Right forelimb (tissue), 1 donor: ENCODE data around the gene ABTB2.
A peak's percentile ranks its signal among the peaks of the same experiment; 100 is the strongest.
"Not testable (repeated sequence)": the region's sequence is repeated elsewhere in the genome, so short reads cannot be mapped to it uniquely, and the experiment has no call there.

Experiments used
- DNase-seq: peaks from one replicate; pipeline ENCODE4 v3.0.0-alpha.2; 2018

The ABTB2 gene

GRCh38 chr11:34357701-34358257, at the start of gene ABTB2:
ABTB2 (minus strand) TSS chr11:34358010.
- DNase-seq, result peak; percentile 98

GRCh38 chr11:34407121-34407813, 49.5 kb upstream of the ABTB2 start:
- DNase-seq, result no peak

GRCh38 chr11:34406413-34406812, 48.6 kb upstream of the ABTB2 start:
- DNase-seq, result no peak

GRCh38 chr11:34405079-34405858, 47.5 kb upstream of the ABTB2 start:
- DNase-seq, result no peak

- DNase-seq, result no peak
These were observed 46.5 kb upstream of the ABTB2 start for GRCh38 chr11:34404280-34404679.

GRCh38 chr11:34403431-34403830, 45.6 kb upstream of the ABTB2 start:
- DNase-seq, result no peak

- DNase-seq, result no peak
These were observed 40.0 kb upstream of the ABTB2 start for GRCh38 chr11:34397811-34398210.

- no peak for DNase-seq
These were observed 39.3 kb upstream of the ABTB2 start for GRCh38 chr11:34397120-34397519.

- no peak for DNase-seq
These were observed 38.2 kb upstream of the ABTB2 start for GRCh38 chr11:34395916-34396550.

- no peak for DNase-seq
These were observed 37.0 kb upstream of the ABTB2 start for GRCh38 chr11:34394771-34395300.

- DNase-seq, result no peak
These were observed 29.8 kb upstream of the ABTB2 start for GRCh38 chr11:34387653-34388052.

GRCh38 chr11:34386356-34386755, 28.5 kb upstream of the ABTB2 start:
- DNase-seq, result not testable (repeated sequence)

GRCh38 chr11:34382532-34383276, 24.9 kb upstream of the ABTB2 start:
- no peak for DNase-seq

GRCh38 chr11:34381775-34382174, 24.0 kb upstream of the ABTB2 start:
- DNase-seq, result no peak

GRCh38 chr11:34380696-34381095, 22.9 kb upstream of the ABTB2 start:
- no peak for DNase-seq

- DNase-seq, result no peak
These were observed 21.7 kb upstream of the ABTB2 start for GRCh38 chr11:34379539-34379938.

GRCh38 chr11:34379079-34379478, 21.3 kb upstream of the ABTB2 start:
- no peak for DNase-seq

- DNase-seq, result no peak
These were observed 15.9 kb upstream of the ABTB2 start for GRCh38 chr11:34373727-34374126.

GRCh38 chr11:34366522-34366921, 8.7 kb upstream of the ABTB2 start:
- no peak for DNase-seq

GRCh38 chr11:34364102-34364501, 6.3 kb upstream of the ABTB2 start:
- no peak for DNase-seq

GRCh38 chr11:34363363-34364084, 5.7 kb upstream of the ABTB2 start:
- no peak for DNase-seq

GRCh38 chr11:34360046-34360445, 2.2 kb upstream of the ABTB2 start:
- DNase-seq, result no peak
